Mesothelial cell of epicardium (in vitro differentiated cells): ENCODE measurements around the gene FIGNL2. TPM values are rescaled to one million over a fixed set of nuclear protein-coding genes. Genes with fewer than 3 reads are reported as not detected.

Source experiments
- DNase-seq, 2 experiments: peaks; one replicate each; pipeline ENCODE4 v3.0.0; 2021; ENCODE audit warnings: low spot score in 2 of 2; ENCODE audit not compliant: unreplicated experiment in 2 of 2
- H3K27ac Mint-ChIP-seq: 2 replicates; pipeline ENCODE4 v1.8.0; 2021; ENCODE audit warnings: mixed read lengths
- H3K27me3 Mint-ChIP-seq: 2 replicates; pipeline ENCODE4 v1.8.0; 2021; ENCODE audit warnings: low read depth, mixed read lengths
- H3K36me3 Mint-ChIP-seq: 2 replicates; pipeline ENCODE4 v1.8.0; 2021; ENCODE audit warnings: mixed read lengths
- H3K4me1 Mint-ChIP-seq: 2 replicates; pipeline ENCODE4 v1.8.0; 2021; ENCODE audit warnings: mixed read lengths
- H3K4me3 Mint-ChIP-seq: 2 replicates; pipeline ENCODE4 v1.8.0; 2021; ENCODE audit warnings: mild to moderate bottlenecking, moderate library complexity, mixed read lengths
- H3K9me3 Mint-ChIP-seq: 2 replicates; pipeline ENCODE4 v1.8.0; 2021; ENCODE audit warnings: mixed read lengths
- CTCF ChIP-seq: fragments of 200-600 bp; sonication (generic); IDR thresholded peaks from one replicate; pipeline ENCODE4 v1.5.0; 2021; ENCODE audit warnings: antibody characterized with exemption; ENCODE audit not compliant: unreplicated experiment
- total RNA-seq: library from RNA; stranded (reverse); gene quantifications from 3 replicates; pipeline ENCODE4 v1.2.1, GENCODE V29; 2021

FIGNL2 gene
- total RNA-seq, 1 donor from 2014 or later, result 5.2 TPM

- Mint-ChIP-seq H3K9me3 (no peaks in the 10 kb centered on the region), H3K27ac (no peak overlapping the region), H3K4me1 (peaks cover 52% of the 10 kb centered on the region), H3K27me3 (peaks cover 22% of the 10 kb centered on the region), H3K4me3 (no peak overlapping the region), H3K36me3 (no peaks in the 10 kb centered on the region)
- TF ChIP-seq CTCF, result no peak
- DNase-seq, result no peak
Observed at GRCh38 chr12:51871918-51872688, 23.6 kb upstream of the FIGNL2 start.

GRCh38 chr12:51871126-51871525, 22.6 kb upstream of the FIGNL2 start:
- no peaks in the 10 kb centered on the region for H3K9me3 Mint-ChIP-seq
- no peak overlapping the region for H3K4me3 Mint-ChIP-seq
- peaks cover 54% of the 10 kb centered on the region for H3K4me1 Mint-ChIP-seq
- no peak for DNase-seq
- no peak for TF ChIP-seq CTCF
- H3K27ac Mint-ChIP-seq, result no peak overlapping the region
- H3K27me3 Mint-ChIP-seq, result peaks cover 22% of the 10 kb centered on the region
- no peaks in the 10 kb centered on the region for H3K36me3 Mint-ChIP-seq

GRCh38 chr12:51870504-51870903, 22.0 kb upstream of the FIGNL2 start:
- H3K36me3 Mint-ChIP-seq, result no peaks in the 10 kb centered on the region
- no peak for DNase-seq
- H3K4me1 Mint-ChIP-seq, result peaks cover 59% of the 10 kb centered on the region
- H3K4me3 Mint-ChIP-seq, result peak overlapping the region; percentile 44
- no peak for TF ChIP-seq CTCF
- peaks cover 24% of the 10 kb centered on the region for H3K27me3 Mint-ChIP-seq
- no peak overlapping the region for H3K27ac Mint-ChIP-seq
- H3K9me3 Mint-ChIP-seq, result no peaks in the 10 kb centered on the region

- Mint-ChIP-seq H3K27ac (no peak overlapping the region), H3K36me3 (no peaks in the 10 kb centered on the region), H3K4me3 (peak overlapping the region; percentile 44), H3K9me3 (no peaks in the 10 kb centered on the region), H3K4me1 (peaks cover 63% of the 10 kb centered on the region), H3K27me3 (peaks cover 24% of the 10 kb centered on the region)
- DNase-seq, result no peak
- TF ChIP-seq CTCF, result no peak
Observed at GRCh38 chr12:51869931-51870330, 21.4 kb upstream of the FIGNL2 start.

GRCh38 chr12:51869496-51869865, 21.0 kb upstream of the FIGNL2 start:
- peak overlapping the region; percentile 44 for H3K4me3 Mint-ChIP-seq
- peaks cover 68% of the 10 kb centered on the region for H3K4me1 Mint-ChIP-seq
- H3K27me3 Mint-ChIP-seq, result peaks cover 24% of the 10 kb centered on the region
- no peak for TF ChIP-seq CTCF
- H3K36me3 Mint-ChIP-seq, result no peaks in the 10 kb centered on the region
- no peak overlapping the region for H3K27ac Mint-ChIP-seq
- H3K9me3 Mint-ChIP-seq, result no peaks in the 10 kb centered on the region
- DNase-seq, result no peak
